HEK293 (cell line): ENCODE results near the gene DEPDC5.
"Not testable (repeated sequence)": the region's sequence is repeated elsewhere in the genome, so short reads cannot be mapped to it uniquely, and the experiment has no call there.

Experiments used
- CTCF ChIA-PET: fragments of 350-600 bp; formaldehyde crosslinking; extraction: SDS; loops from one replicate; lab custom pipeline; 2021; ENCODE audit warnings: antibody characterized with exemption; lab: Yijun Ruan, JAX
- POLR2A ChIA-PET: fragments of 300-600 bp; formaldehyde crosslinking; extraction: SDS; loops from one replicate; lab custom pipeline; 2020; ENCODE audit warnings: antibody characterized with exemption, inconsistent platforms; lab: Yijun Ruan, JAX
- H3K27ac ChIP-seq: fragments of 200-500 bp; sonication (Bioruptor generic); 2 replicates; pipeline ENCODE4 v1.5.1; 2014; ENCODE audit warnings: low read depth, low read length, control low read depth, inconsistent platforms; ENCODE audit errors: extremely low read depth
- H3K36me3 ChIP-seq, 2 experiments: fragments of 200-500 bp in 1 of 2; sonication (Bioruptor generic) in 1 of 2; 1 replicate in 1 of 2; 2 replicates in 1 of 2; pipeline ENCODE4 v1.5.1; 2014 to 2017; ENCODE audit warnings: inconsistent platforms in 2 of 2, low read length in 2 of 2; ENCODE audit not compliant: control insufficient read depth in 2 of 2, insufficient read depth in 1 of 2
- H3K4me1 ChIP-seq: fragments of 200-500 bp; sonication (Bioruptor generic); 2 replicates; pipeline ENCODE4 v1.5.1; 2014; ENCODE audit warnings: mild to moderate bottlenecking, low read length, inconsistent platforms; ENCODE audit not compliant: control insufficient read depth, insufficient read depth
- H3K4me3 ChIP-seq: 2 replicates; pipeline ENCODE4 v1.5.1; 2011; ENCODE audit warnings: low read depth, mild to moderate bottlenecking, control low read depth, low read length, moderate library complexity
- H3K9me3 ChIP-seq: fragments of 200-500 bp; sonication (Bioruptor generic); 2 replicates; pipeline ENCODE4 v1.5.1; 2014; ENCODE audit warnings: low read depth, low read length, inconsistent platforms; ENCODE audit not compliant: control insufficient read depth, insufficient read depth
- HIC1 ChIP-seq: fragments of 450-650 bp; formaldehyde crosslinking; IDR thresholded peaks from 2 replicates; pipeline ENCODE4 v1.5.1; 2016; ENCODE audit warnings: missing biosample characterization, missing genetic modification characterization
- KLF7 ChIP-seq: fragments of 450-650 bp; formaldehyde crosslinking; IDR thresholded peaks from 2 replicates; pipeline ENCODE4 v1.5.1; 2016; ENCODE audit warnings: missing biosample characterization, missing genetic modification characterization, borderline replicate concordance
- KLF8 ChIP-seq: fragments of 450-650 bp; formaldehyde crosslinking; IDR thresholded peaks from 2 replicates; pipeline ENCODE4 v1.5.1; 2016; ENCODE audit warnings: missing biosample characterization, missing genetic modification characterization
- SETDB1 ChIP-seq: IDR thresholded peaks from one replicate; pipeline ENCODE4 v1.6.1; 2017; ENCODE audit warnings: mild to moderate bottlenecking, low read length, moderate library complexity, mixed read lengths; ENCODE audit not compliant: insufficient read length
- ZFHX2 ChIP-seq: fragments of 450-650 bp; formaldehyde crosslinking; conservative IDR thresholded peaks from 2 replicates; pipeline ENCODE4 v1.5.1; 2016; ENCODE audit warnings: missing biosample characterization, missing genetic modification characterization
- ZFP41 ChIP-seq: fragments of 450-650 bp; formaldehyde crosslinking; IDR thresholded peaks from 2 replicates; pipeline ENCODE4 v1.5.1; 2016; ENCODE audit warnings: missing biosample characterization, missing genetic modification characterization, borderline replicate concordance
- ZNF184 ChIP-seq: fragments of 450-650 bp; IDR thresholded peaks from 2 replicates; pipeline ENCODE4 v1.5.1; 2018; ENCODE audit warnings: missing biosample characterization, mild to moderate bottlenecking, missing genetic modification characterization
- ZNF223 ChIP-seq: fragments of 450-650 bp; formaldehyde crosslinking; IDR thresholded peaks from 2 replicates; pipeline ENCODE4 v1.5.1; 2016; ENCODE audit warnings: missing biosample characterization, missing genetic modification characterization
- ZNF423 ChIP-seq: fragments of 450-650 bp; formaldehyde crosslinking; IDR thresholded peaks from 2 replicates; pipeline ENCODE4 v1.5.1; 2016; ENCODE audit warnings: missing biosample characterization, missing genetic modification characterization
- ZNF561 ChIP-seq: fragments of 450-650 bp; IDR thresholded peaks from 2 replicates; pipeline ENCODE4 v1.5.1; 2018; ENCODE audit warnings: missing biosample characterization, missing genetic modification characterization, borderline replicate concordance
- ZNF585B ChIP-seq: fragments of 450-650 bp; formaldehyde crosslinking; IDR thresholded peaks from 2 replicates; pipeline ENCODE4 v1.5.1; 2016; ENCODE audit warnings: missing biosample characterization, missing genetic modification characterization
- ZNF600 ChIP-seq: fragments of 450-650 bp; formaldehyde crosslinking; IDR thresholded peaks from 2 replicates; pipeline ENCODE4 v1.5.1; 2016; ENCODE audit warnings: missing biosample characterization, missing genetic modification characterization
- ZNF621 ChIP-seq: fragments of 450-650 bp; formaldehyde crosslinking; IDR thresholded peaks from 2 replicates; pipeline ENCODE4 v1.5.1; 2017; ENCODE audit warnings: missing biosample characterization, missing genetic modification characterization
- ZNF658 ChIP-seq: fragments of 450-650 bp; formaldehyde crosslinking; IDR thresholded peaks from 2 replicates; pipeline ENCODE4; 2016; ENCODE audit warnings: missing biosample characterization, missing genetic modification characterization
- ZNF76 ChIP-seq: fragments of 450-650 bp; formaldehyde crosslinking; IDR thresholded peaks from 2 replicates; pipeline ENCODE4; 2016; ENCODE audit warnings: low read depth, missing biosample characterization, missing genetic modification characterization, borderline replicate concordance
- ZNF792 ChIP-seq: fragments of 450-650 bp; formaldehyde crosslinking; IDR thresholded peaks from 2 replicates; pipeline ENCODE4 v1.5.1; 2016; ENCODE audit warnings: missing biosample characterization, missing genetic modification characterization
- ZNF830 ChIP-seq: fragments of 450-650 bp; IDR thresholded peaks from 2 replicates; pipeline ENCODE4 v1.5.0; 2018; ENCODE audit warnings: missing biosample characterization, missing genetic modification characterization, low read depth, mild to moderate bottlenecking, moderate library complexity
- ZNF843 ChIP-seq: fragments of 450-650 bp; formaldehyde crosslinking; IDR thresholded peaks from 2 replicates; pipeline ENCODE4 v1.5.1; 2016; ENCODE audit warnings: missing biosample characterization, missing genetic modification characterization
- ZSCAN5A ChIP-seq: fragments of 450-650 bp; formaldehyde crosslinking; IDR thresholded peaks from 2 replicates; pipeline ENCODE4 v1.5.1; 2016; ENCODE audit warnings: missing biosample characterization, missing genetic modification characterization

The DEPDC5 gene

GRCh38 chr22:31707519-31707918 is 46.3 kb upstream of the DEPDC5 start:
- Histone ChIP-seq H3K9me3 (no peaks in the 10 kb centered on the region), H3K4me3 (no peak overlapping the region), H3K36me3 (peaks cover 52 to 60% of the 10 kb centered on the region in 2 experiments), H3K27ac (no peak overlapping the region), H3K4me1 (no peaks in the 10 kb centered on the region)
- POLR2A ChIA-PET: no interaction called here
- TF ChIP-seq ZNF830 (tag by site-specific recombination): no peak
- TF ChIP-seq ZNF621 (tag by site-specific recombination): no peak
- no peak for TF ChIP-seq ZFP41 (tag by site-specific recombination)
- no peak for TF ChIP-seq ZNF585B (tag by site-specific recombination)
- no peak for TF ChIP-seq ZNF600 (tag by site-specific recombination)
- no peak for TF ChIP-seq SETDB1
- no peak for TF ChIP-seq ZNF423
- TF ChIP-seq KLF7 (tag by site-specific recombination): no peak
- TF ChIP-seq ZNF792 (tag by site-specific recombination): no peak
- no peak for TF ChIP-seq ZNF561 (tag by site-specific recombination)
- no peak for TF ChIP-seq ZNF76 (tag by site-specific recombination)
- TF ChIP-seq HIC1 (tag by site-specific recombination): no peak
- TF ChIP-seq ZSCAN5A (tag by site-specific recombination): no peak
- no peak for TF ChIP-seq ZNF658 (tag by site-specific recombination)
- TF ChIP-seq ZFHX2 (tag by site-specific recombination): no peak
- CTCF ChIA-PET: interaction anchor here (0.7 kb wide), 1 partner anchor 142 kb away, joined by 4 read pairs; no protein-coding TSS in a partner anchor

- H3K27ac ChIP-seq, POLR2A ChIA-PET, H3K4me3 ChIP-seq, H3K9me3 ChIP-seq, CTCF ChIA-PET, H3K4me1 ChIP-seq: not testable (repeated sequence)
- peaks cover 50 to 64% of the 10 kb centered on the region in 2 experiments for H3K36me3 ChIP-seq
Measured at GRCh38 chr22:31711226-31711625, 42.6 kb upstream of the DEPDC5 start.

GRCh38 chr22:31715147-31715778 is 38.6 kb upstream of the DEPDC5 start:
- H3K4me1 ChIP-seq: no peaks in the 10 kb centered on the region
- no peak for TF ChIP-seq ZNF843
- no peak for TF ChIP-seq ZNF223
- TF ChIP-seq ZNF184 (tag by site-specific recombination): no peak
- no peak for TF ChIP-seq KLF8 (tag by site-specific recombination)
- TF ChIP-seq, all 188 proteins: peak for 0
- CTCF ChIA-PET: interaction anchor here (0.6 to 0.9 kb wide), 2 partner anchors 9 to 32 kb away, joined by 3 read pairs; no protein-coding TSS in a partner anchor
- no peaks in the 10 kb centered on the region for H3K9me3 ChIP-seq
- no peak overlapping the region for H3K4me3 ChIP-seq
- peaks cover 58 to 76% of the 10 kb centered on the region in 2 experiments for H3K36me3 ChIP-seq
- POLR2A ChIA-PET: no interaction called here
- H3K27ac ChIP-seq: no peak overlapping the region
